ENCODE measurements around the gene MTERF1.

GRCh38 chr7:91835091-91835825, 45.2 kb downstream of the MTERF1 start:
- TF ChIP-seq CTCF (IDR thresholded peaks at IDR 0.05; ENCODE audit: low read depth, low read length, poor library complexity, severe bottlenecking) = no peak
- TF ChIP-seq EZH2phosphoT487 (IDR thresholded peaks at IDR 0.05; ENCODE audit: borderline replicate concordance, low read length) = no peak
